ENCODE results near the gene ADCY9. TPM values are rescaled to one million over a fixed set of nuclear protein-coding genes. Genes with fewer than 3 reads are reported as not detected.

The ADCY9 gene
- total and polyA plus RNA-seq, 2 donors (not counting 1 experiment from before 2014, with no cell fraction given) = 1.7 to 2.1 TPM

DNA sequence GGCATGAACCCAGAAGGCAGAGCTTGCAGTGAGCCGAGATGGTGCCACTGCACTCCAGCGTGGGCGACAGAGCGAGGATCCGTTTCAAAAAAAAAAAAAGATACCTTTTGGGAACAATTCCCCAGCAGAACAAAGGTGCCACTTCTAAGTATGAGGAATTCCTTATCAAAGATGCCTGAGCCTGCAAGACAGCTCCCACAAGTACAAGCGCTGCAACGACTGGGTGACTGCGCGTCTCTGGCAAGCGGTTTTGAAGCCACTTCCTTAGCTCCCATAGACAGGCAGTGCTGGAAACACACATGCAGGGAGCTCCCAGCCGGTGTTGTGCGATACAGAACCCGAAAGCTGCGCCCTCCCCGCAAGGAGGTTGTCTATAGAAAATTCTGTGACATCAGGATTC is 60.5 kb downstream of the ADCY9 start:
- ATAC-seq (ENCODE audit: low read depth) = no peak
- H3K4me3 Mint-ChIP-seq = no peak overlapping the region
- H3K9me3 Mint-ChIP-seq (ENCODE audit: insufficient read depth) = no peaks in the 10 kb centered on the region
- H3K27me3 ChIP-seq (replicated peaks in 1 of 4; ENCODE audit: control extremely low read depth in 1 of 4, control insufficient read depth in 3 of 4, insufficient read depth in 4 of 4, low read length in 3 of 4) = no peaks in the 10 kb centered on the region
- H3K79me2 ChIP-seq (ENCODE audit: control insufficient read depth, insufficient read depth, low read length) = no peaks in the 10 kb centered on the region
- POLR2A ChIA-PET = no interaction called here
- H3K27me3 Mint-ChIP-seq = no peaks in the 10 kb centered on the region
- intact Hi-C loops (cut with micrococcal nuclease) = no loop called here
- H3K4me3 ChIP-seq (ENCODE audit: control extremely low read depth in 1 of 5, extremely low read depth in 1 of 5, insufficient read depth in 1 of 5, low read depth in 2 of 5, low read length in 4 of 5) = no peak overlapping the region
- H4K20me1 ChIP-seq (ENCODE audit: control insufficient read depth, insufficient read depth, low read length, poor library complexity, severe bottlenecking) = no peaks in the 10 kb centered on the region
- no peak overlapping the region for H3K27ac ChIP-seq (ENCODE audit: low read length in 2 of 2)
- H3K27ac Mint-ChIP-seq = no peak overlapping the region
- H3K9me3 ChIP-seq (ENCODE audit: control extremely low read depth in 1 of 3, control insufficient read depth in 2 of 3, insufficient read depth in 1 of 3, low read length in 2 of 3) = peaks cover 0 to 15% (median 9%) of the 10 kb centered on the region in 3 donors
- WGBS (ENCODE audit: insufficient coverage) = 92% methylated on average over 10 of the region's 15 CpGs
- CTCF ChIA-PET = no interaction called here
- no peaks in the 10 kb centered on the region for H3K4me1 ChIP-seq (ENCODE audit: control insufficient read depth in 2 of 2, insufficient read depth in 2 of 2, low read length in 2 of 2)
- no peak for DNase-seq
- no peak overlapping the region for H3K4me2 ChIP-seq (replicated peaks; ENCODE audit: low read depth, low read length, poor library complexity, severe bottlenecking)
- H2AFZ ChIP-seq (ENCODE audit: insufficient read depth, low read depth, low read length, poor library complexity, severe bottlenecking) = no peak overlapping the region
- H3K4me1 Mint-ChIP-seq = peaks cover 7% of the 10 kb centered on the region
- TF ChIP-seq CTCF (IDR thresholded peaks at IDR 0.05) (no peak), EZH2 (IDR thresholded peaks at IDR 0.05; ENCODE audit: borderline replicate concordance, insufficient read depth, low read depth, low read length, poor library complexity, severe bottlenecking) (no peak)
- H3K9ac ChIP-seq (ENCODE audit: low read length) = no peak overlapping the region
- H3K36me3 ChIP-seq (replicated peaks in 1 of 2; ENCODE audit: control extremely low read depth in 1 of 2, control insufficient read depth in 1 of 2, extremely low read depth in 1 of 2, insufficient read depth in 2 of 2, low read length in 1 of 2) = no peaks in the 10 kb centered on the region

- Histone ChIP-seq H4K20me1 (ENCODE audit: control insufficient read depth, insufficient read depth, low read length, poor library complexity, severe bottlenecking) (no peaks in the 10 kb centered on the region), H3K79me2 (ENCODE audit: control insufficient read depth, insufficient read depth, low read length) (no peaks in the 10 kb centered on the region), H3K4me2 (replicated peaks; ENCODE audit: low read depth, low read length, poor library complexity, severe bottlenecking) (no peak overlapping the region), H2AFZ (ENCODE audit: insufficient read depth, low read depth, low read length, poor library complexity, severe bottlenecking) (no peak overlapping the region), H3K36me3 (replicated peaks in 1 of 2; ENCODE audit: control extremely low read depth in 1 of 2, control insufficient read depth in 1 of 2, extremely low read depth in 1 of 2, insufficient read depth in 2 of 2, low read length in 1 of 2) (no peaks in the 10 kb centered on the region), H3K4me1 (ENCODE audit: control insufficient read depth in 2 of 2, insufficient read depth in 2 of 2, low read length in 2 of 2) (no peaks in the 10 kb centered on the region), H3K27me3 (replicated peaks in 1 of 4; ENCODE audit: control extremely low read depth in 1 of 4, control insufficient read depth in 3 of 4, insufficient read depth in 4 of 4, low read length in 3 of 4) (no peaks in the 10 kb centered on the region), H3K4me3 (ENCODE audit: control extremely low read depth in 1 of 5, extremely low read depth in 1 of 5, insufficient read depth in 1 of 5, low read depth in 2 of 5, low read length in 4 of 5) (no peak overlapping the region), H3K27ac (ENCODE audit: low read length in 2 of 2) (no peak overlapping the region), H3K9me3 (ENCODE audit: control extremely low read depth in 1 of 3, control insufficient read depth in 2 of 3, insufficient read depth in 1 of 3, low read length in 2 of 3) (no peaks in the 10 kb centered on the region), H3K9ac (ENCODE audit: low read length) (no peak overlapping the region)
- Mint-ChIP-seq H3K4me3 (no peak overlapping the region), H3K4me1 (peaks cover 7% of the 10 kb centered on the region), H3K27ac (no peak overlapping the region), H3K27me3 (no peaks in the 10 kb centered on the region), H3K9me3 (ENCODE audit: insufficient read depth) (no peaks in the 10 kb centered on the region)
- ATAC-seq (ENCODE audit: low read depth) = no peak
- no peak for DNase-seq
- WGBS (ENCODE audit: insufficient coverage) = 4% methylated on average over 17 of the region's 18 CpGs
- CTCF ChIA-PET = no interaction called here
- TF ChIP-seq EZH2 (IDR thresholded peaks at IDR 0.05; ENCODE audit: borderline replicate concordance, insufficient read depth, low read depth, low read length, poor library complexity, severe bottlenecking) = no peak
- TF ChIP-seq CTCF (IDR thresholded peaks at IDR 0.05) = no peak
- intact Hi-C loops (cut with micrococcal nuclease) = no loop called here
- POLR2A ChIA-PET = no interaction called here
These were observed 62.9 kb downstream of the ADCY9 start for GRCh38 chr16:4053301-4053845.

Measured in B cell (primary cell).